Testis (tissue), 3 donors: ENCODE data around the gene MAPK1. TPM values are rescaled to one million over a fixed set of nuclear protein-coding genes. Genes with fewer than 3 reads are reported as not detected.

ENCODE experiments used
- DNase-seq: peaks from one replicate; pipeline ENCODE4 v3.0.0-alpha.2; 2019
- H3K27ac ChIP-seq, 2 donors: fragments of 200-600 bp; sonication (generic); one replicate each; pipeline ENCODE4 v1.5.1; 2019
- H3K27me3 ChIP-seq: fragments of 200-600 bp; sonication (generic); one replicate; pipeline ENCODE4 v1.5.1; 2019
- H3K36me3 ChIP-seq: fragments of 200-600 bp; sonication (generic); one replicate; pipeline ENCODE4 v1.5.1; 2017; ENCODE audit warnings: low read depth; ENCODE audit errors: missing control alignments
- H3K4me1 ChIP-seq: fragments of 200-600 bp; sonication (generic); one replicate; pipeline ENCODE4 v1.5.1; 2019
- H3K4me3 ChIP-seq, 2 donors: fragments of 200-600 bp; sonication (generic); one replicate each; pipeline ENCODE4 v1.5.1; 2017 to 2019
- H3K9me3 ChIP-seq: fragments of 200-600 bp; sonication (generic); one replicate; pipeline ENCODE4 v1.5.1; 2017
- POLR2A ChIP-seq: fragments of 450-650 bp; IDR thresholded peaks from one replicate; pipeline ENCODE4 v1.6.1; 2017; ENCODE audit warnings: antibody characterized with exemption, mild to moderate bottlenecking, moderate library complexity
- WGBS, 2 donors: methylation state at CpG; one replicate each; pipeline ENCODE4 v1.1.5; 2018; 5-methylcytosine and 5-hydroxymethylcytosine counted together
- intact Hi-C: fragments of 100-400 bp; cut with DNase I; formaldehyde crosslinking; loops from one replicate; pipeline ENCODE4 v1.15.1; 2023; ENCODE audit warnings: low total_unique reads
- polyA plus RNA-seq: library from polyadenylated mRNA; stranded (reverse); fragments of 350-450 nt; fragmentation: Illumina TruSeq; extraction: RNeasy Lipid Tissue Mini Kit (QIAGEN cat#74804); gene quantifications from one replicate; pipeline ENCODE4 v1.2.3, GENCODE V29; 2014; ENCODE audit warnings: low read depth, low replicate concordance; ENCODE audit not compliant: insufficient read depth
- total RNA-seq, 2 donors: library from RNA; depleted of rRNA; stranded (reverse); fragments of >200 nt; gene quantifications; one replicate each; pipeline ENCODE4 v1.2.3, GENCODE V29; 2016
- TF ChIP-seq, protein P1 (sequence below), 3 experiments: fragments of 450-650 bp in 2 of 3; fragments of 200-600 bp in 1 of 3; sonication (generic) in 1 of 3; IDR thresholded peaks; one replicate each; pipeline ENCODE4 v1.5.1; 2016 to 2019; ENCODE audit warnings: antibody characterized with exemption in 3 of 3, mild to moderate bottlenecking in 2 of 3, moderate library complexity in 1 of 3

The MAPK1 gene
- total and polyA plus RNA-seq, 3 donors from 2014 or later, result 90.2 to 143 (median 121) TPM

DNA sequence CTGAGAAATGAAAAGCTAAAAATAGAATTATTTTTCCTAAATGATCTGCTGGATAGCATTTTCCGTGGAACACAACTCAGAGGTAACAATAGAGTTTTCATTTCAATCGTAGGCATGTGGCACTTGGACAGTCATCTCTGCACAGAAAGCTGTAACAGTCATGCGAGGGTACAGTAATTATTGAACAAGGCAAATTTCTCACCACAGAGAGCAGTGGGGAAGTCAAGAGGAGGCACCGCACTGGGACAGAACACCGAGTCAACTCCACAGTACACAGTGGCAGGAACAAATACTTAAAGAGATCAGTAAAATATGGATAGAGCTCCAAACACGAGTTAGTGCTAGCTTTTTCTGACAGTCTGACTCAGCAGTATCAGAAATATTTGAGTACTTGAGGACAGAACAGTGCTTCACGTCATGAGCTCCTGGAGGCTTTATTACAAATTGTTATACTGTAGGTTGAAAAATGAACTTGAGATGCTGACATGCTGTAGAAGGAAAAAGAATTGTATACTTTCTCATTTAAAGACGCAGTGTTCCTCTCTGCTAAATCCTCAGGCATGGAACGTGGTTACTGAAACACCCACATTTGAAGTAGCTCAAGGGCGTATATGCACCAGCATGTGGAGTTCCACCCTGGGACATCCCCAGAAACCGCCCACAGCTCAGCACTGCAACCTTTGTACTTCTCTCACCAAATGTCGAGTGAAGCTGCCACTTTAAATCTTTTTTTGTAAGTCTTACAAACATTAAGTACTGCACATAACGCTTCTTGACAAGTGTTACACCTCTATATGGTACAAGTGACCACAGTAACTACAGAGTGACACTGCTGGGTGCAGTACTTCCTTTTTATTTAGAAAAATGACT, 104.5 kb downstream of the MAPK1 start:
- H3K9me3 ChIP-seq, result no peaks in the 10 kb centered on the region
- no peak for DNase-seq
- no peaks in the 10 kb centered on the region for H3K27me3 ChIP-seq
- H3K27ac ChIP-seq, result no peak overlapping the region
- TF ChIP-seq, protein P1, sequence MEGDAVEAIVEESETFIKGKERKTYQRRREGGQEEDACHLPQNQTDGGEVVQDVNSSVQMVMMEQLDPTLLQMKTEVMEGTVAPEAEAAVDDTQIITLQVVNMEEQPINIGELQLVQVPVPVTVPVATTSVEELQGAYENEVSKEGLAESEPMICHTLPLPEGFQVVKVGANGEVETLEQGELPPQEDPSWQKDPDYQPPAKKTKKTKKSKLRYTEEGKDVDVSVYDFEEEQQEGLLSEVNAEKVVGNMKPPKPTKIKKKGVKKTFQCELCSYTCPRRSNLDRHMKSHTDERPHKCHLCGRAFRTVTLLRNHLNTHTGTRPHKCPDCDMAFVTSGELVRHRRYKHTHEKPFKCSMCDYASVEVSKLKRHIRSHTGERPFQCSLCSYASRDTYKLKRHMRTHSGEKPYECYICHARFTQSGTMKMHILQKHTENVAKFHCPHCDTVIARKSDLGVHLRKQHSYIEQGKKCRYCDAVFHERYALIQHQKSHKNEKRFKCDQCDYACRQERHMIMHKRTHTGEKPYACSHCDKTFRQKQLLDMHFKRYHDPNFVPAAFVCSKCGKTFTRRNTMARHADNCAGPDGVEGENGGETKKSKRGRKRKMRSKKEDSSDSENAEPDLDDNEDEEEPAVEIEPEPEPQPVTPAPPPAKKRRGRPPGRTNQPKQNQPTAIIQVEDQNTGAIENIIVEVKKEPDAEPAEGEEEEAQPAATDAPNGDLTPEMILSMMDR (IDR thresholded peaks at IDR 0.05), result no peak
- no peak for TF ChIP-seq POLR2A
- 70 to 74% methylated on average over 13 of the region's 13 CpGs for WGBS, 2 donors
- no peak overlapping the region for H3K4me3 ChIP-seq
- no peaks in the 10 kb centered on the region for H3K4me1 ChIP-seq
- intact Hi-C loops, result no loop called here
- no peaks in the 10 kb centered on the region for H3K36me3 ChIP-seq

DNA sequence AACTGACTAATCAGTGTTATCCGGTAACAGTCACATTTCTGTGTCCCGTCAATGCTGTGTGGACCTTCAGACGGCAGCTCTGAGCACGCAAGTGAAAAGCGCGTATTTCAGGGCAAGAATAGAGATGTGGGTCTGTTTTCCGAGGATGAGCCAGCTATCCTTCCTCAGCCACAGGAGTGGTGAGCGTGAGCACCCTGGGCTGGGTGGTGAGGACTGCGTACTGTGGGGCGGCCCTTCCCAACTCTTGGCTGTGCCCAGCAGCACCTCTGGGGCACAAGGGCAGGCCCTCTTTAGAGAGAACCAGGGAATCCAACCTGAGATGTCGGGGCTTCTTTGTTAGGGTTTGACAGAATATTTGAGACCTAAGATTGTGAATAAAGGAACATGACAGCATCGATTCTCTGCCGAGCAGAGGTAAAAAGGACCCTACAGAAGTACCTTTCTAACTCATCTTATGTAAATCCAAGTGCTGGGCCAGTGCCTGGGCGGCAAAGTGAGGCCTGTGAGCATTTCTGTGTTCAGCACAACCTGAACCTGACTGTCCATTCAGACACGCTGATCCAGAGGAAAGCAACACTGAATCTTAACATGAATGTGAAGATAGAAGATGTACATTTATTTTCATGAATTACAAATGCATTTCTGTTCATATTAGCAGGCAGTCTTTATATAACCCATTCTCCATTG, 105.3 kb downstream of the MAPK1 start:
- no peaks in the 10 kb centered on the region for H3K36me3 ChIP-seq
- H3K4me3 ChIP-seq, result no peak overlapping the region
- H3K27me3 ChIP-seq, result no peaks in the 10 kb centered on the region
- H3K27ac ChIP-seq, result no peak overlapping the region
- TF ChIP-seq, protein P1 (IDR thresholded peaks at IDR 0.05), result no peak
- no peak for TF ChIP-seq POLR2A
- no peaks in the 10 kb centered on the region for H3K4me1 ChIP-seq
- DNase-seq, result no peak
- intact Hi-C loops, result no loop called here
- 92 to 96% methylated on average over 15 of the region's 15 CpGs for WGBS, 2 donors
- no peaks in the 10 kb centered on the region for H3K9me3 ChIP-seq

DNA sequence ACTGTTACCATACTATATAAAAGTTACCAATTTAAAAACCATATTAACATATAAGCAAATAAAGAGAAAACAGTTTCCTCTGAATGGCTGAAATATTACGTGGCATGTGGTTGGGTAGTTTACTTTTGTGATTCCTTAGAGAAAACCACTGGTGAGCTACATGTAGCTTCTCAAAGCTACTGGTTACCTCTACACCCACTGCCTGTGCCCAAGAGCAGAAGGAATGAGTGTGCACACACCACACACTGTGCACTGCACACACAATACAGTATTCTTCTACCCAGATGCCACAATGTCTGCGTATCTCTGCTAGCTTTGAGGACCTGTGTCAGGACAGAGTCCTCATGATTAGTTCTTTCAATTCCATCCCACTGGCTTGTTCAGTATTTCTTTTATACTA, 106.4 kb downstream of the MAPK1 start:
- H3K9me3 ChIP-seq, result no peaks in the 10 kb centered on the region
- H3K4me1 ChIP-seq, result no peaks in the 10 kb centered on the region
- intact Hi-C loops, result no loop called here
- no peak for DNase-seq
- no peak for TF ChIP-seq POLR2A
- TF ChIP-seq, protein P1 (IDR thresholded peaks at IDR 0.05), result no peak
- H3K27ac ChIP-seq, result no peak overlapping the region
- no peak overlapping the region for H3K4me3 ChIP-seq
- no peaks in the 10 kb centered on the region for H3K36me3 ChIP-seq
- WGBS, 2 donors, result 92 to 98% methylated on average over 2 of the region's 2 CpGs
- H3K27me3 ChIP-seq, result no peaks in the 10 kb centered on the region

DNA sequence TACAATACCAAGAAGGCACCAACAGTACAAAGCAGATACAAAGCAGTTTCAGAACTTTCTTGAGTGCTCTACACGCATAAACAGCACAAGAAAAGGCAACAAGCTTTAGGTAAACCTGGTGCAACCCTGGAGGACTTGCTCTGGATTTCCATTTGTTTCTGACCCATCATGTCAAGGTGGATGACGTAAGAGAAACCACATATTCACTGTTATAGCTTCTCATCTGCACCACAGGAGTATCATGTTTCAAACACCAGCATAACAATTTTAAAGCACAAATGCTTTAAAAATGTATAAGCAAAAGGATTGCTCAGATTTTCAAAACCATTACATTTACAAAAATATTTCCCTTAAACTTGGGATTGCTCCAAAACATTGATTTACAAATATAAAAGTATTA, 106.8 kb downstream of the MAPK1 start:
- Histone ChIP-seq H3K27ac (no peak overlapping the region), H3K36me3 (no peaks in the 10 kb centered on the region), H3K4me1 (peaks cover under 1% of the 10 kb centered on the region), H3K9me3 (no peaks in the 10 kb centered on the region), H3K27me3 (no peaks in the 10 kb centered on the region), H3K4me3 (no peak overlapping the region)
- TF ChIP-seq, protein P1 (IDR thresholded peaks at IDR 0.05), result no peak
- intact Hi-C loops, result no loop called here
- WGBS, 2 donors, result 90 to 91% methylated on average over 2 of the region's 2 CpGs
- DNase-seq, result no peak
